HG03095 (cell line): Measurements from ENCODE around the gene RBMS2.
"Not testable (repeated sequence)": the region's sequence is repeated elsewhere in the genome, so short reads cannot be mapped to it uniquely, and the experiment has no call there.

Experiments
- ATAC-seq: cut with Tn5 transposase; IDR thresholded peaks from one replicate; pipeline ENCODE4 v1.9.1; 2021; ENCODE audit warnings: moderate library complexity; ENCODE audit not compliant: unreplicated experiment

RBMS2 gene

GRCh38 chr12:56517854-56518253 is 3.8 kb upstream of the RBMS2 start:
- no peak for ATAC-seq

GRCh38 chr12:56518570-56518969 is 3.0 kb upstream of the RBMS2 start:
- ATAC-seq: no peak

- ATAC-seq: no peak
These were observed 1.6 kb upstream of the RBMS2 start for GRCh38 chr12:56520048-56520447.

GRCh38 chr12:56520506-56520905 is 1.1 kb upstream of the RBMS2 start:
- no peak for ATAC-seq

GRCh38 chr12:56521209-56521589 is 421 bp upstream of the RBMS2 start:
- no peak for ATAC-seq

GRCh38 chr12:56522411-56523193 is 982 bp downstream of the RBMS2 start:
- ATAC-seq: no peak

- ATAC-seq: no peak
These were observed 7.2 kb downstream of the RBMS2 start for GRCh38 chr12:56528846-56529245.

- ATAC-seq: no peak
These were observed 8.0 kb downstream of the RBMS2 start for GRCh38 chr12:56529656-56530055.

- ATAC-seq: no peak
These were observed 8.9 kb downstream of the RBMS2 start for GRCh38 chr12:56530390-56531055.

- no peak for ATAC-seq
These were observed 15.9 kb downstream of the RBMS2 start for GRCh38 chr12:56537546-56537945.

- no peak for ATAC-seq
These were observed 20.0 kb downstream of the RBMS2 start for GRCh38 chr12:56541631-56542030.

- no peak for ATAC-seq
These were observed 20.5 kb downstream of the RBMS2 start for GRCh38 chr12:56542164-56542563.

GRCh38 chr12:56545023-56545604 is 23.5 kb downstream of the RBMS2 start:
- no peak for ATAC-seq

- no peak for ATAC-seq
These were observed 25.1 kb downstream of the RBMS2 start for GRCh38 chr12:56546680-56547079.

- ATAC-seq: no peak
These were observed 29.4 kb downstream of the RBMS2 start for GRCh38 chr12:56551070-56551469.

GRCh38 chr12:56565510-56566101 is 44.0 kb downstream of the RBMS2 start:
- no peak for ATAC-seq

GRCh38 chr12:56568146-56568545 is 46.5 kb downstream of the RBMS2 start:
- no peak for ATAC-seq

GRCh38 chr12:56571121-56571520 is 49.5 kb downstream of the RBMS2 start:
- ATAC-seq: no peak

GRCh38 chr12:56572288-56572687 is 50.7 kb downstream of the RBMS2 start:
- ATAC-seq: no peak

- ATAC-seq: no peak
These were observed 52.6 kb downstream of the RBMS2 start for GRCh38 chr12:56574210-56574609.

GRCh38 chr12:56577248-56577647 is 55.6 kb downstream of the RBMS2 start:
- ATAC-seq: not testable (repeated sequence)
